GOT3 (cell line): ENCODE data around the gene IQSEC1.

ENCODE experiments used
- DNase-seq: peaks from one replicate; lab custom pipeline; 2025; ENCODE audit warnings: mixed read lengths; lab: John Stamatoyannopoulos, UW

Gene IQSEC1

GRCh38 chr3:13073326-13074005 is at the start of gene IQSEC1:
TSS of gene IQSEC1 (minus strand) at chr3:13073429. CDS start at chr3:13073014, 415 bp downstream.
- DNase-seq = no peak

GRCh38 chr3:13122081-13123012 is 49.1 kb upstream of the IQSEC1 start:
- DNase-seq = no peak

- no peak for DNase-seq
These were observed 48.3 kb upstream of the IQSEC1 start for GRCh38 chr3:13121553-13122001.

GRCh38 chr3:13120928-13121552 is 47.8 kb upstream of the IQSEC1 start:
- no peak for DNase-seq

- no peak for DNase-seq
These were observed 47.2 kb upstream of the IQSEC1 start for GRCh38 chr3:13120289-13120927.

GRCh38 chr3:13119471-13120220 is 46.4 kb upstream of the IQSEC1 start:
- DNase-seq = no peak

GRCh38 chr3:13116426-13116825 is 43.2 kb upstream of the IQSEC1 start:
- no peak for DNase-seq

- DNase-seq = no peak
These were observed 42.8 kb upstream of the IQSEC1 start for GRCh38 chr3:13115991-13116390.

- DNase-seq = no peak
These were observed 42.3 kb upstream of the IQSEC1 start for GRCh38 chr3:13115576-13115910.

GRCh38 chr3:13114811-13115575 is 41.8 kb upstream of the IQSEC1 start:
- DNase-seq = no peak

- DNase-seq = no peak
These were observed 40.4 kb upstream of the IQSEC1 start for GRCh38 chr3:13113346-13114330.

- no peak for DNase-seq
These were observed 39.5 kb upstream of the IQSEC1 start for GRCh38 chr3:13112521-13113345.

- no peak for DNase-seq
These were observed 38.8 kb upstream of the IQSEC1 start for GRCh38 chr3:13111873-13112520.

- DNase-seq = no peak
These were observed 38.1 kb upstream of the IQSEC1 start for GRCh38 chr3:13111173-13111872.

- DNase-seq = no peak
These were observed 37.5 kb upstream of the IQSEC1 start for GRCh38 chr3:13110678-13111116.

- no peak for DNase-seq
These were observed 36.3 kb upstream of the IQSEC1 start for GRCh38 chr3:13109516-13109915.

GRCh38 chr3:13108861-13109260 is 35.6 kb upstream of the IQSEC1 start:
- DNase-seq = no peak
